ENCODE results near the gene CACNA1D. TPM values are rescaled to one million over a fixed set of nuclear protein-coding genes. Genes with fewer than 3 reads are reported as not detected.

The CACNA1D gene
- total RNA-seq, 1 experiment from 2014 or later: 0.12 TPM

GRCh38 chr3:53787016-53787415, 292.6 kb downstream of the CACNA1D start:
- DNase-seq (ENCODE audit: low read depth): no peak

- DNase-seq (ENCODE audit: low read depth): no peak
Observed at GRCh38 chr3:53788038-53788437, 293.6 kb downstream of the CACNA1D start.

GRCh38 chr3:53789459-53789858, 295.0 kb downstream of the CACNA1D start:
- no peak for DNase-seq (ENCODE audit: low read depth)

- DNase-seq (ENCODE audit: low read depth): no peak
Observed at GRCh38 chr3:53790470-53790869, 296.1 kb downstream of the CACNA1D start.

- DNase-seq (ENCODE audit: low read depth): no peak
Observed at GRCh38 chr3:53791317-53791716, 296.9 kb downstream of the CACNA1D start.

- DNase-seq (ENCODE audit: low read depth): no peak
Observed at GRCh38 chr3:53792866-53793265, 298.5 kb downstream of the CACNA1D start.

GRCh38 chr3:53794597-53794996, 300.2 kb downstream of the CACNA1D start:
- no peak for DNase-seq (ENCODE audit: low read depth)

- DNase-seq (ENCODE audit: low read depth): no peak
Observed at GRCh38 chr3:53795176-53795575, 300.8 kb downstream of the CACNA1D start.

GRCh38 chr3:53795789-53796560, 301.6 kb downstream of the CACNA1D start:
- no peak for DNase-seq (ENCODE audit: low read depth)

- no peak for DNase-seq (ENCODE audit: low read depth)
Observed at GRCh38 chr3:53798144-53798543, 303.7 kb downstream of the CACNA1D start.

- no peak for DNase-seq (ENCODE audit: low read depth)
Observed at GRCh38 chr3:53799338-53799865, 305.0 kb downstream of the CACNA1D start.

GRCh38 chr3:53800041-53800906, 305.9 kb downstream of the CACNA1D start:
- no peak for DNase-seq (ENCODE audit: low read depth)

- no peak for DNase-seq (ENCODE audit: low read depth)
Observed at GRCh38 chr3:53801319-53801718, 306.9 kb downstream of the CACNA1D start.

- DNase-seq (ENCODE audit: low read depth): no peak
Observed at GRCh38 chr3:53802256-53802880, 308.0 kb downstream of the CACNA1D start.

- DNase-seq (ENCODE audit: low read depth): no peak
Observed at GRCh38 chr3:53803124-53803815, 308.9 kb downstream of the CACNA1D start.

GRCh38 chr3:53803816-53804695, 309.6 kb downstream of the CACNA1D start:
- no peak for DNase-seq (ENCODE audit: low read depth)

GRCh38 chr3:53804697-53805462, 310.5 kb downstream of the CACNA1D start:
- DNase-seq (ENCODE audit: low read depth): peak; percentile 77

- no peak for DNase-seq (ENCODE audit: low read depth)
Observed at GRCh38 chr3:53805463-53806159, 311.2 kb downstream of the CACNA1D start.

All from RPMI7951 (cell line).